Loucy (cell line): Measurements from ENCODE around the gene KANSL1.

ENCODE experiments used
- H2AFZ ChIP-seq: fragments of 200-600 bp; sonication (generic); 2 replicates; pipeline ENCODE4 v1.6.0; 2016; ENCODE audit warnings: antibody characterized with exemption, mild to moderate bottlenecking, low read length, moderate library complexity
- H3F3A ChIP-seq: fragments of 200-600 bp; 2 replicates; pipeline ENCODE4 v1.6.0; 2016; ENCODE audit warnings: antibody characterized with exemption, low read depth, mild to moderate bottlenecking
- H3K27me3 ChIP-seq: fragments of 200-600 bp; sonication (generic); 2 replicates; pipeline ENCODE4 v1.6.1; 2014; ENCODE audit warnings: low read length, mild to moderate bottlenecking; ENCODE audit not compliant: insufficient read depth, poor library complexity, severe bottlenecking
- H3K36me3 ChIP-seq: fragments of 200-600 bp; sonication (generic); 2 replicates; pipeline ENCODE4 v1.6.1; 2016; ENCODE audit warnings: low read length; ENCODE audit not compliant: insufficient read depth
- H3K4me1 ChIP-seq: fragments of 200-600 bp; sonication (generic); 2 replicates; pipeline ENCODE4 v1.5.1; 2014; ENCODE audit warnings: low read length, mild to moderate bottlenecking; ENCODE audit not compliant: insufficient read depth, poor library complexity, severe bottlenecking
- H3K4me2 ChIP-seq: fragments of 200-600 bp; sonication (generic); 2 replicates; pipeline ENCODE4 v1.6.0; 2014; ENCODE audit warnings: antibody characterized with exemption, low read length, low read depth, mild to moderate bottlenecking; ENCODE audit not compliant: poor library complexity, severe bottlenecking
- H3K4me3 ChIP-seq: fragments of 200-600 bp; sonication (generic); 2 replicates; pipeline ENCODE4 v1.5.1; 2014; ENCODE audit warnings: low read length, mild to moderate bottlenecking, mixed read lengths; ENCODE audit not compliant: poor library complexity, severe bottlenecking
- H3K79me2 ChIP-seq: fragments of 200-600 bp; sonication (generic); 2 replicates; pipeline ENCODE4 v1.6.1; 2014; ENCODE audit warnings: low read length; ENCODE audit not compliant: insufficient read depth
- H3K9ac ChIP-seq: fragments of 200-600 bp; sonication (generic); 2 replicates; pipeline ENCODE4 v1.6.0; 2014; ENCODE audit warnings: mild to moderate bottlenecking, low read depth, low read length, moderate library complexity; ENCODE audit not compliant: poor library complexity, severe bottlenecking
- H3K9me2 ChIP-seq: fragments of 200-600 bp; sonication (generic); replicated peaks from 2 replicates; pipeline ENCODE4 v1.6.1; 2016; ENCODE audit warnings: low read depth, low read length, mixed read lengths
- H3K9me3 ChIP-seq: fragments of 200-600 bp; sonication (generic); 2 replicates; pipeline ENCODE4 v1.6.1; 2014; ENCODE audit warnings: mild to moderate bottlenecking, antibody characterized with exemption, low read length, low read depth; ENCODE audit not compliant: insufficient read depth
- H4K20me1 ChIP-seq: fragments of 200-600 bp; sonication (generic); 2 replicates; pipeline ENCODE4 v1.6.0; 2014; ENCODE audit warnings: antibody characterized with exemption, low read length, mild to moderate bottlenecking; ENCODE audit not compliant: insufficient read depth, poor library complexity, severe bottlenecking
- EZH2phosphoT487 ChIP-seq: fragments of 200-600 bp; IDR thresholded peaks from 2 replicates; pipeline ENCODE4 v1.6.1; 2018; ENCODE audit warnings: antibody characterized with exemption, mild to moderate bottlenecking, moderate library complexity, borderline replicate concordance
- TF ChIP-seq, protein P1 (sequence below): fragments of 200-600 bp; sonication (generic); conservative IDR thresholded peaks from 2 replicates; pipeline ENCODE4 v1.5.1; 2014; ENCODE audit warnings: mild to moderate bottlenecking, antibody characterized with exemption, low read length

Gene KANSL1

GRCh38 chr17:46056800-46057304 lies 136.4 kb downstream of the KANSL1 start:
- H3K4me2 ChIP-seq, result no peak overlapping the region
- peaks cover 14% of the 10 kb centered on the region for H4K20me1 ChIP-seq
- H3F3A ChIP-seq, result no peaks in the 10 kb centered on the region
- no peak overlapping the region for H2AFZ ChIP-seq
- peaks cover 62% of the 10 kb centered on the region for H3K36me3 ChIP-seq
- no peak overlapping the region for H3K4me3 ChIP-seq
- no peaks in the 10 kb centered on the region for H3K4me1 ChIP-seq
- H3K9me3 ChIP-seq, result no peaks in the 10 kb centered on the region
- peaks cover 14% of the 10 kb centered on the region; the same call in 1 of the 2 replicates for H3K79me2 ChIP-seq
- no peaks in the 10 kb centered on the region for H3K9me2 ChIP-seq
- no peaks in the 10 kb centered on the region for H3K27me3 ChIP-seq
- H3K9ac ChIP-seq, result no peak overlapping the region
- no peak for TF ChIP-seq EZH2phosphoT487
- TF ChIP-seq, protein P1, sequence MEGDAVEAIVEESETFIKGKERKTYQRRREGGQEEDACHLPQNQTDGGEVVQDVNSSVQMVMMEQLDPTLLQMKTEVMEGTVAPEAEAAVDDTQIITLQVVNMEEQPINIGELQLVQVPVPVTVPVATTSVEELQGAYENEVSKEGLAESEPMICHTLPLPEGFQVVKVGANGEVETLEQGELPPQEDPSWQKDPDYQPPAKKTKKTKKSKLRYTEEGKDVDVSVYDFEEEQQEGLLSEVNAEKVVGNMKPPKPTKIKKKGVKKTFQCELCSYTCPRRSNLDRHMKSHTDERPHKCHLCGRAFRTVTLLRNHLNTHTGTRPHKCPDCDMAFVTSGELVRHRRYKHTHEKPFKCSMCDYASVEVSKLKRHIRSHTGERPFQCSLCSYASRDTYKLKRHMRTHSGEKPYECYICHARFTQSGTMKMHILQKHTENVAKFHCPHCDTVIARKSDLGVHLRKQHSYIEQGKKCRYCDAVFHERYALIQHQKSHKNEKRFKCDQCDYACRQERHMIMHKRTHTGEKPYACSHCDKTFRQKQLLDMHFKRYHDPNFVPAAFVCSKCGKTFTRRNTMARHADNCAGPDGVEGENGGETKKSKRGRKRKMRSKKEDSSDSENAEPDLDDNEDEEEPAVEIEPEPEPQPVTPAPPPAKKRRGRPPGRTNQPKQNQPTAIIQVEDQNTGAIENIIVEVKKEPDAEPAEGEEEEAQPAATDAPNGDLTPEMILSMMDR, result no peak

- Histone ChIP-seq H4K20me1 (no peaks in the 10 kb centered on the region), H3K36me3 (peaks cover 71% of the 10 kb centered on the region)
These were observed 139.2 kb downstream of the KANSL1 start for GRCh38 chr17:46053911-46054534.

GRCh38 chr17:46049656-46050055 lies 143.6 kb downstream of the KANSL1 start:
- H3K4me2 ChIP-seq, result no peak overlapping the region
- no peaks in the 10 kb centered on the region; the same call in 1 of the 2 replicates for H3F3A ChIP-seq
- H2AFZ ChIP-seq, result no peak overlapping the region
- H3K4me3 ChIP-seq, result no peak overlapping the region
- H3K36me3 ChIP-seq, result peaks cover 86% of the 10 kb centered on the region
- no peaks in the 10 kb centered on the region for H3K9me2 ChIP-seq
- TF ChIP-seq EZH2phosphoT487, result no peak
- TF ChIP-seq, protein P1, result no peak
- H3K9ac ChIP-seq, result no peak overlapping the region
- H3K27me3 ChIP-seq, result no peaks in the 10 kb centered on the region
- H3K9me3 ChIP-seq, result no peaks in the 10 kb centered on the region
- no peaks in the 10 kb centered on the region for H4K20me1 ChIP-seq
- H3K79me2 ChIP-seq, result peaks cover 5% of the 10 kb centered on the region; the same call in 1 of the 2 replicates
- H3K4me1 ChIP-seq, result no peaks in the 10 kb centered on the region

More at GRCh38 chr17:46053911-46054534, 139.2 kb downstream of the KANSL1 start:
- no peaks in the 10 kb centered on the region for H3K27me3 ChIP-seq
- H3K9me3 ChIP-seq, result no peaks in the 10 kb centered on the region
- H3K9me2 ChIP-seq, result no peaks in the 10 kb centered on the region
- no peaks in the 10 kb centered on the region for H3F3A ChIP-seq
- TF ChIP-seq EZH2phosphoT487, result no peak
- TF ChIP-seq, protein P1, result no peak
- H2AFZ ChIP-seq, result no peak overlapping the region
- H3K4me3 ChIP-seq, result no peak overlapping the region
- no peaks in the 10 kb centered on the region for H3K4me1 ChIP-seq
- H3K79me2 ChIP-seq, result peaks cover 5% of the 10 kb centered on the region; the same call in 1 of the 2 replicates
- no peak overlapping the region for H3K9ac ChIP-seq
- no peak overlapping the region for H3K4me2 ChIP-seq
